ENCODE data around the gene IFT80.

DNA sequence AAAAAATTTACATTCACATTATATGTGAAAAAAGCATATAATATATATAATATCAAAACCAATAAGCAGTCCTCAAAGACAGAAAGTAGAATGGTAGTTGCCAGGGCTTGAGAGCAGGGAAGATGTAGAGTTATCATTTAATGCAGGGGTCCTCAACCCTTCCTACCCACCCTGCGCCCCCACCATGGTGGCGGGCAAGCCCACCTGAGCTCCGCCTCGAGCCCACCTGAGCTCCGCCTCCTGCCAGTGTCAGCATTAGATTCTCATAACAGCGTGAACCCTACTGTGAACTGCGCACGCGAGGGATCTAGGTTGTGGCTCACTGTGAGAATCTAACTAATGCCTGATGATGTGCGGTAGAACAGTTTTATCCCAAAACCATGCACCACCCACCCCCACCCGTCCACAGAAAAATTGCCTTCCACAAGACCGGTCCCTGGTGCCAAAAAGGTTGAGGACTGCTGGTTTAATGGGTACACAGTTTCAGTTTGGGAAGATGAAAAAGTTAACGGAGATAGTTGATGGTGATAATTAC, 47.6 kb upstream of the IFT80 start:
- TF ChIP-seq POLR2A (IDR thresholded peaks at IDR 0.05; ENCODE audit: low read depth, low read length) = no peak
- TF ChIP-seq EZH2 (IDR thresholded peaks at IDR 0.05; ENCODE audit: borderline replicate concordance, low read depth, low read length, severe bottlenecking) = no peak
- no peak for TF ChIP-seq POLR2AphosphoS5 (IDR thresholded peaks at IDR 0.05; ENCODE audit: insufficient read depth, low read depth, low read length)
- TF ChIP-seq, protein P1, sequence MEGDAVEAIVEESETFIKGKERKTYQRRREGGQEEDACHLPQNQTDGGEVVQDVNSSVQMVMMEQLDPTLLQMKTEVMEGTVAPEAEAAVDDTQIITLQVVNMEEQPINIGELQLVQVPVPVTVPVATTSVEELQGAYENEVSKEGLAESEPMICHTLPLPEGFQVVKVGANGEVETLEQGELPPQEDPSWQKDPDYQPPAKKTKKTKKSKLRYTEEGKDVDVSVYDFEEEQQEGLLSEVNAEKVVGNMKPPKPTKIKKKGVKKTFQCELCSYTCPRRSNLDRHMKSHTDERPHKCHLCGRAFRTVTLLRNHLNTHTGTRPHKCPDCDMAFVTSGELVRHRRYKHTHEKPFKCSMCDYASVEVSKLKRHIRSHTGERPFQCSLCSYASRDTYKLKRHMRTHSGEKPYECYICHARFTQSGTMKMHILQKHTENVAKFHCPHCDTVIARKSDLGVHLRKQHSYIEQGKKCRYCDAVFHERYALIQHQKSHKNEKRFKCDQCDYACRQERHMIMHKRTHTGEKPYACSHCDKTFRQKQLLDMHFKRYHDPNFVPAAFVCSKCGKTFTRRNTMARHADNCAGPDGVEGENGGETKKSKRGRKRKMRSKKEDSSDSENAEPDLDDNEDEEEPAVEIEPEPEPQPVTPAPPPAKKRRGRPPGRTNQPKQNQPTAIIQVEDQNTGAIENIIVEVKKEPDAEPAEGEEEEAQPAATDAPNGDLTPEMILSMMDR (IDR thresholded peaks at IDR 0.05; ENCODE audit: extremely low read depth in 1 of 2, insufficient read depth in 1 of 2, low read depth in 1 of 2, low read length in 2 of 2) = no peak
- no peak for TF ChIP-seq FOS (IDR thresholded peaks at IDR 0.05; ENCODE audit: borderline replicate concordance, insufficient read depth, low read length)
- TF ChIP-seq MAX (IDR thresholded peaks at IDR 0.05; ENCODE audit: insufficient read depth, insufficient read length) = no peak
- no peak for TF ChIP-seq MYC (IDR thresholded peaks at IDR 0.05; ENCODE audit: low read depth, low read length)

Measured in endothelial cell of umbilical vein (primary cell).